Transverse colon (tissue), 4 donors: ENCODE measurements around the gene CFAP221. TPM values are rescaled to one million over a fixed set of nuclear protein-coding genes. Genes with fewer than 3 reads are reported as not detected.

Experiments
- DNase-seq: peaks from one replicate; pipeline ENCODE4 v3.0.0-alpha.2; 2019
- H3K27ac ChIP-seq, 4 donors: fragments of 200-600 bp; sonication (generic); 2 replicates each; pipeline ENCODE4 v1.5.1; 2016 to 2018; ENCODE audit warnings: inconsistent platforms in 4 of 4
- H3K27me3 ChIP-seq: fragments of 200-600 bp; sonication (generic); 2 replicates; pipeline ENCODE4 v1.5.1; 2017; ENCODE audit warnings: inconsistent platforms
- H3K36me3 ChIP-seq, 4 donors: fragments of 200-600 bp; sonication (generic); 2 replicates each; pipeline ENCODE4 v1.5.1; 2017 to 2019; ENCODE audit warnings: inconsistent platforms in 4 of 4
- H3K4me1 ChIP-seq, 4 donors: fragments of 200-600 bp; sonication (generic); 2 replicates each; pipeline ENCODE4 v1.5.1; 2017 to 2020; ENCODE audit warnings: inconsistent platforms in 4 of 4
- H3K4me3 ChIP-seq, 4 donors: fragments of 200-600 bp; sonication (generic); 1 replicate in 1 of 4; 2 replicates in 3 of 4; pipeline versions ENCODE4 v1.5.1 to v1.6.1; 2017 to 2019; ENCODE audit warnings: inconsistent platforms in 4 of 4
- H3K9me3 ChIP-seq, 2 donors: fragments of 200-600 bp; sonication (generic); 2 replicates each; pipeline ENCODE4 v1.5.1; 2017 to 2019; ENCODE audit warnings: inconsistent platforms in 2 of 2
- CTCF ChIP-seq, 5 experiments: fragments of 200-600 bp in 3 of 5; fragments of 450-650 bp in 2 of 5; sonication (generic) in 3 of 5; IDR thresholded peaks; 1 replicate in 2 of 5; 2 replicates in 3 of 5; pipeline ENCODE4 v1.5.1; 2016 to 2017; ENCODE audit warnings: antibody characterized with exemption in 5 of 5, inconsistent platforms in 3 of 5, mild to moderate bottlenecking in 2 of 5, moderate library complexity in 1 of 5
- EP300 ChIP-seq: sonication (generic); formaldehyde crosslinking; IDR thresholded peaks from one replicate; pipeline ENCODE4 v1.6.1; 2017; ENCODE audit warnings: antibody characterized with exemption, low read depth
- POLR2A ChIP-seq: fragments of 450-650 bp; IDR thresholded peaks from one replicate; pipeline ENCODE4 v1.6.1; 2016; ENCODE audit warnings: antibody characterized with exemption, mild to moderate bottlenecking, moderate library complexity
- POLR2AphosphoS5 ChIP-seq, 3 donors: sonication (generic); formaldehyde crosslinking; IDR thresholded peaks; one replicate each; pipeline ENCODE4 v1.6.1; 2016; ENCODE audit warnings: antibody characterized with exemption in 3 of 3
- WGBS, 2 donors: methylation state at CpG; one replicate each; pipeline ENCODE4 v1.1.5; 2018; ENCODE audit warnings: low coverage in 1 of 2; 5-methylcytosine and 5-hydroxymethylcytosine counted together
- in situ Hi-C, 4 donors: fragments of 200-750 bp; cut with MboI; loops; one replicate each; pipeline versions ENCODE4 v1.15.0 to v1.15.1; 2017; ENCODE audit warnings: low sequenced_read_pairs in 3 of 4, low pct_ligation_motif_present in 1 of 4, low pct_unique_long_range_greater_than_20kb in 1 of 4
- intact Hi-C: fragments of 100-400 bp; cut with DNase I; formaldehyde crosslinking; loops from one replicate; pipeline ENCODE4 v1.15.1; 2023; ENCODE audit warnings: low total_unique reads
- total RNA-seq, 4 donors: library from RNA; depleted of rRNA; stranded (reverse); fragments of >200 nt; gene quantifications; one replicate each; pipeline ENCODE4 v1.1.0, GENCODE V29; 2016

CFAP221 gene
- total RNA-seq, 4 donors from 2014 or later, result not detected

- Histone ChIP-seq H3K36me3 (no peaks in the 10 kb centered on the region), H3K9me3 (no peaks in the 10 kb centered on the region), H3K27ac (no peak overlapping the region), H3K4me3 (no peak overlapping the region), H3K27me3 (no peaks in the 10 kb centered on the region), H3K4me1 (peaks cover 0 to 16% (median 7%) of the 10 kb centered on the region in 4 donors)
- WGBS, 2 donors, result 67 to 75% methylated on average over 3 to 6 of the region's 6 CpGs
- DNase-seq, result no peak
- TF ChIP-seq EP300 (no peak), POLR2AphosphoS5 (IDR thresholded peaks at IDR 0.05) (no peak), POLR2A (no peak), CTCF (IDR thresholded peaks at IDR 0.05) (no peak)
- in situ Hi-C loops (no loop called here), intact Hi-C loops (no loop called here)
Observed at GRCh38 chr2:119696494-119697030, 152.3 kb downstream of the CFAP221 start.

GRCh38 chr2:119697290-119698020 lies 153.2 kb downstream of the CFAP221 start:
- intact Hi-C loops (no loop called here), in situ Hi-C loops (no loop called here)
- TF ChIP-seq CTCF (IDR thresholded peaks at IDR 0.05), result no peak
- TF ChIP-seq POLR2A, result no peak
- Histone ChIP-seq H3K4me3 (no peak overlapping the region), H3K36me3 (no peaks in the 10 kb centered on the region), H3K27me3 (no peaks in the 10 kb centered on the region), H3K27ac (no peak overlapping the region), H3K9me3 (no peaks in the 10 kb centered on the region), H3K4me1 (peaks cover 0 to 16% (median 7%) of the 10 kb centered on the region in 4 donors)
- DNase-seq, result no peak
- WGBS, 2 donors, result 46 to 58% methylated on average over 5 to 8 of the region's 8 CpGs

- Histone ChIP-seq H3K36me3 (no peaks in the 10 kb centered on the region), H3K4me1 (peaks cover 0 to 16% (median 7%) of the 10 kb centered on the region in 4 donors), H3K4me3 (no peak overlapping the region), H3K27ac (no peak overlapping the region), H3K9me3 (no peaks in the 10 kb centered on the region), H3K27me3 (no peaks in the 10 kb centered on the region)
- WGBS, 2 donors, result 83 to 91% methylated on average over 1 to 3 of the region's 3 CpGs
- intact Hi-C loops, result no loop called here
- TF ChIP-seq EP300 (no peak), CTCF (IDR thresholded peaks at IDR 0.05) (no peak), POLR2A (no peak), POLR2AphosphoS5 (IDR thresholded peaks at IDR 0.05) (no peak)
- DNase-seq, result no peak
- in situ Hi-C loops, result no loop called here
Observed at GRCh38 chr2:119698246-119698645, 154.0 kb downstream of the CFAP221 start.

- Histone ChIP-seq H3K27ac (no peak overlapping the region), H3K4me1 (peaks cover 0 to 16% (median 7%) of the 10 kb centered on the region in 4 donors), H3K27me3 (no peaks in the 10 kb centered on the region), H3K9me3 (no peaks in the 10 kb centered on the region), H3K4me3 (no peak overlapping the region), H3K36me3 (no peaks in the 10 kb centered on the region)
- in situ Hi-C loops (no loop called here), intact Hi-C loops (no loop called here)
- TF ChIP-seq EP300 (no peak), CTCF (IDR thresholded peaks at IDR 0.05) (no peak), POLR2A (no peak), POLR2AphosphoS5 (IDR thresholded peaks at IDR 0.05) (no peak)
- WGBS, 2 donors, result 56 to 76% methylated on average over 11 to 15 of the region's 15 CpGs
- no peak for DNase-seq
Observed at GRCh38 chr2:119699016-119699606, 154.9 kb downstream of the CFAP221 start.
